ENCODE measurements around the gene FAM120B.

- TF ChIP-seq CTCF (IDR thresholded peaks at IDR 0.05; ENCODE audit: low read depth, low read length, poor library complexity, severe bottlenecking) (no peak), EZH2phosphoT487 (IDR thresholded peaks at IDR 0.05; ENCODE audit: borderline replicate concordance, low read length) (no peak)
Measured at GRCh38 chr6:170265655-170266054, 40.9 kb upstream of the FAM120B start.
